Neuronal stem cell (in vitro differentiated cells): ENCODE data around the gene LRP1B.

ENCODE experiments used
- DNase-seq: peaks from one replicate; pipeline ENCODE4 v3.0.0-alpha.2; 2013; ENCODE audit warnings: low spot score
- H2AFZ ChIP-seq: one replicate; pipeline ENCODE4 v1.6.1; 2013; ENCODE audit warnings: mild to moderate bottlenecking, low read length, inconsistent platforms
- H2AK5ac ChIP-seq: 2 replicates; pipeline ENCODE4 v1.6.1; 2013; ENCODE audit warnings: low read depth, mild to moderate bottlenecking, inconsistent platforms, low read length, moderate library complexity, mixed read lengths
- H2BK120ac ChIP-seq: 2 replicates; pipeline ENCODE4 v1.6.1; 2013; ENCODE audit warnings: low read depth, mild to moderate bottlenecking, inconsistent platforms, low read length, moderate library complexity, mixed read lengths
- H2BK12ac ChIP-seq: one replicate; pipeline ENCODE4 v1.6.1; 2013; ENCODE audit warnings: low read length, inconsistent platforms
- H2BK15ac ChIP-seq: 2 replicates; pipeline ENCODE4 v1.6.1; 2013; ENCODE audit warnings: mild to moderate bottlenecking, low read length, inconsistent platforms, mixed read lengths
- H2BK5ac ChIP-seq: one replicate; pipeline ENCODE4 v1.6.1; 2013; ENCODE audit warnings: inconsistent platforms, mild to moderate bottlenecking, low read length, moderate library complexity
- H3K14ac ChIP-seq: one replicate; pipeline ENCODE4 v1.6.1; 2013; ENCODE audit warnings: low read length, inconsistent platforms
- H3K18ac ChIP-seq: 2 replicates; pipeline ENCODE4 v1.6.1; 2013; ENCODE audit warnings: low read length, inconsistent platforms
- H3K23ac ChIP-seq: 2 replicates; pipeline ENCODE4 v1.6.1; 2013; ENCODE audit warnings: low read depth, mild to moderate bottlenecking, mixed read lengths, low read length, inconsistent platforms; ENCODE audit not compliant: poor library complexity
- H3K27ac ChIP-seq: replicated peaks from 3 replicates; pipeline ENCODE4 v1.5.1; 2013; ENCODE audit warnings: low read length, inconsistent platforms
- H3K27me3 ChIP-seq, 3 experiments: 2 replicates each; pipeline ENCODE4 v1.6.1; 2013; ENCODE audit warnings: low read length in 3 of 3, mild to moderate bottlenecking in 2 of 3, inconsistent platforms in 1 of 3, low read depth in 1 of 3, mixed read lengths in 1 of 3, moderate library complexity in 1 of 3; ENCODE audit not compliant: control insufficient read depth in 3 of 3, insufficient read depth in 3 of 3
- H3K36me3 ChIP-seq, 2 donors: replicated peaks in 1 of 2; 2 replicates each; pipeline ENCODE4 v1.6.1; 2013; ENCODE audit warnings: low read length in 2 of 2; ENCODE audit not compliant: control insufficient read depth in 2 of 2, insufficient read depth in 2 of 2
- H3K4ac ChIP-seq: 2 replicates; pipeline ENCODE4 v1.6.1; 2013; ENCODE audit warnings: inconsistent platforms, mild to moderate bottlenecking, low read length, moderate library complexity
- H3K4me1 ChIP-seq, 2 donors: 1 replicate in 1 of 2; 2 replicates in 1 of 2; pipeline ENCODE4 v1.6.1; 2013; ENCODE audit warnings: low read length in 2 of 2, low read depth in 1 of 2; ENCODE audit not compliant: control insufficient read depth in 2 of 2, insufficient read depth in 1 of 2
- H3K4me2 ChIP-seq: one replicate; pipeline ENCODE4 v1.6.1; 2013; ENCODE audit warnings: mild to moderate bottlenecking, low read length, inconsistent platforms; ENCODE audit not compliant: insufficient read depth, poor library complexity, severe bottlenecking
- H3K4me3 ChIP-seq, 2 donors: 2 replicates each; pipeline ENCODE4 v1.5.1; 2013; ENCODE audit warnings: low read length in 2 of 2, mild to moderate bottlenecking in 2 of 2, inconsistent platforms in 1 of 2, moderate library complexity in 1 of 2
- H3K79me1 ChIP-seq: one replicate; pipeline ENCODE4 v1.6.1; 2013; ENCODE audit warnings: low read depth, mild to moderate bottlenecking, inconsistent platforms, low read length, moderate library complexity
- H3K9ac ChIP-seq: one replicate; pipeline ENCODE4 v1.6.1; 2013; ENCODE audit warnings: mild to moderate bottlenecking, low read depth, low read length, inconsistent platforms; ENCODE audit not compliant: poor library complexity
- H3K9me3 ChIP-seq, 2 donors: replicated peaks in 1 of 2; 2 replicates each; pipeline versions ENCODE3 to v1.6.1; 2013; ENCODE audit warnings: low read length in 2 of 2, mild to moderate bottlenecking in 2 of 2, inconsistent platforms in 1 of 2, low read depth in 1 of 2, mixed read lengths in 1 of 2, moderate library complexity in 1 of 2; ENCODE audit not compliant: control insufficient read depth in 2 of 2, insufficient read depth in 1 of 2
- H4K8ac ChIP-seq: one replicate; pipeline ENCODE4 v1.6.1; 2013; ENCODE audit warnings: low read depth, mild to moderate bottlenecking, inconsistent platforms, low read length, moderate library complexity
- H4K91ac ChIP-seq: one replicate; pipeline ENCODE4 v1.6.1; 2013; ENCODE audit warnings: low read length, low read depth, mild to moderate bottlenecking, inconsistent platforms; ENCODE audit not compliant: poor library complexity
- WGBS, 2 donors: extraction: QIAGEN DNeasy Blood & Tissue Kit; methylation state at CpG; one replicate each; pipeline ENCODE4 v1.1.7; 2013; ENCODE audit warnings: missing lambda C conversion rate in 2 of 2, mixed read lengths in 1 of 2; ENCODE audit not compliant: insufficient read length in 2 of 2, insufficient replicate concordance in 1 of 2; ENCODE audit errors: extremely low coverage in 2 of 2; 5-methylcytosine and 5-hydroxymethylcytosine counted together

The LRP1B gene

GRCh38 chr2:141728142-141728541 lies 402.7 kb downstream of the LRP1B start:
- no peaks in the 10 kb centered on the region for H3K79me1 ChIP-seq
- no peak overlapping the region for H3K4me3 ChIP-seq
- H2BK120ac ChIP-seq = no peak overlapping the region
- H3K27ac ChIP-seq = no peak overlapping the region
- H3K18ac ChIP-seq = no peak overlapping the region
- no peak overlapping the region for H3K4ac ChIP-seq
- H3K14ac ChIP-seq = no peak overlapping the region
- no peaks in the 10 kb centered on the region for H3K36me3 ChIP-seq
- H3K9ac ChIP-seq = no peak overlapping the region
- no peaks in the 10 kb centered on the region for H3K9me3 ChIP-seq
- H3K27me3 ChIP-seq = no peaks in the 10 kb centered on the region
- H2BK5ac ChIP-seq = no peak overlapping the region
- H3K4me1 ChIP-seq = peaks cover 0 to 10% of the 10 kb centered on the region in 2 donors
- peak overlapping the region; percentile 82 for H2AFZ ChIP-seq
- no peak overlapping the region for H3K23ac ChIP-seq
- H2BK12ac ChIP-seq = no peak overlapping the region
- H2BK15ac ChIP-seq = no peak overlapping the region
- H2AK5ac ChIP-seq = no peak overlapping the region
- no peak for DNase-seq
- no peak overlapping the region for H4K91ac ChIP-seq
- no peak overlapping the region for H4K8ac ChIP-seq
- H3K4me2 ChIP-seq = no peak overlapping the region
- WGBS, 2 donors = no CpG with 5 or more reads among the region's 3 CpGs

DNA sequence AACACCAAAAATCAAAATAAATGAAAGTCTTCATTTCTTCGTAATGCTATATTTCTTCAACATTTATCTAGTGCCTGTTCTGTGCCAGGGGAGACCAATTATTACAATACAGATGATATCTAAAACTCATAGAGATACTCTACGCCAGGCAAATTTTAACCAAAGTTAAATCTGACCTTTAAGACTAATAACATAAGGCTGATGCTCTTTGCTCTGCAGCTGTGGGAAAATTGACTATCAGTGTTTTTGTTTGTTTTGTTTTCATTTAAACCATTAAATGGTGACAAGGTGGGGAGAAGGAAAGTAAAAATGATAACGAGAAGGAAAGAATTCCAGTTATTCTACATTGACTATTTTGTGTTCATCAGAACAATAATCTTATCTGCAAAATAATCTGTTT lies 406.4 kb downstream of the LRP1B start:
- no peak overlapping the region for H4K8ac ChIP-seq
- no peak overlapping the region for H3K4me3 ChIP-seq
- no peak overlapping the region for H2BK12ac ChIP-seq
- H3K18ac ChIP-seq = no peak overlapping the region
- no peaks in the 10 kb centered on the region for H3K36me3 ChIP-seq
- H3K9me3 ChIP-seq = no peaks in the 10 kb centered on the region
- H3K14ac ChIP-seq = no peak overlapping the region
- H3K79me1 ChIP-seq = no peaks in the 10 kb centered on the region
- no peak overlapping the region for H2AK5ac ChIP-seq
- no peaks in the 10 kb centered on the region for H3K27me3 ChIP-seq
- no peak overlapping the region for H3K9ac ChIP-seq
- H2BK120ac ChIP-seq = no peak overlapping the region
- H4K91ac ChIP-seq = no peak overlapping the region
- H3K23ac ChIP-seq = no peak overlapping the region
- H2AFZ ChIP-seq = no peak overlapping the region
- H3K27ac ChIP-seq = no peak overlapping the region
- no peak overlapping the region for H2BK5ac ChIP-seq
- no peak overlapping the region for H3K4ac ChIP-seq
- WGBS, 2 donors = no CpG with 5 or more reads among the region's 3 CpGs
- H3K4me1 ChIP-seq = peaks cover 0 to 10% of the 10 kb centered on the region in 2 donors
- no peak overlapping the region for H3K4me2 ChIP-seq
- no peak overlapping the region for H2BK15ac ChIP-seq
- no peak for DNase-seq

- Histone ChIP-seq H3K18ac (no peak overlapping the region), H3K4ac (no peak overlapping the region), H3K9ac (no peak overlapping the region), H3K14ac (no peak overlapping the region), H3K9me3 (no peaks in the 10 kb centered on the region), H3K79me1 (no peaks in the 10 kb centered on the region), H2BK120ac (no peak overlapping the region), H3K4me3 (no peak overlapping the region), H3K4me2 (no peak overlapping the region), H4K91ac (no peak overlapping the region), H2BK15ac (no peak overlapping the region), H3K36me3 (no peaks in the 10 kb centered on the region), H2BK5ac (no peak overlapping the region), H2AFZ (no peak overlapping the region), H3K27ac (no peak overlapping the region), H4K8ac (no peak overlapping the region), H2AK5ac (no peak overlapping the region), H3K4me1 (peaks cover 0 to 10% of the 10 kb centered on the region in 2 donors), H3K27me3 (no peaks in the 10 kb centered on the region), H2BK12ac (no peak overlapping the region), H3K23ac (no peak overlapping the region)
- WGBS, 2 donors = no CpG with 5 or more reads among the region's 2 CpGs
- no peak for DNase-seq
Measured at GRCh38 chr2:141723814-141724213, 407.0 kb downstream of the LRP1B start.

DNA sequence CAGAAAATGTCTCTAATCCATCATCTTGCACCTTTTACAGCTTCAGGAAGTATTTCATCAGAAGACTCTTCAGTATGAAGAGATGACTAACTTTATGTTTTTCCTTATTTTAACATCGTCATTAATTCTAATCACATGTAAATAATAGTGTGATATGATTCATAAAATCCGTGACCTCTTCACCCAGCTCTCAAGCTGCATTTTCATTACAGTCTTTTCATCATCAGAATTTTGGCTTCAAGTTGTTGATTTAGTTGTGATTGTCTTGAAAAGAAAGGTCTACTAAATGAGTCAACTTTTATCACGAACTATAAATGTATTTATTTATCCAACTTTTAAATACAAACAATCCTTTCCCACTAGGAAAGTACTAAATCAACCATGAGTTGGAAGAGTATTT lies 410.3 kb downstream of the LRP1B start:
- no peak overlapping the region for H2AFZ ChIP-seq
- H3K23ac ChIP-seq = no peak overlapping the region
- H3K4ac ChIP-seq = no peak overlapping the region
- no peak overlapping the region for H2AK5ac ChIP-seq
- no peaks in the 10 kb centered on the region for H3K9me3 ChIP-seq
- no peaks in the 10 kb centered on the region for H3K27me3 ChIP-seq
- no peak overlapping the region for H4K8ac ChIP-seq
- WGBS, 2 donors = no CpG with 5 or more reads among the region's 3 CpGs
- no peak overlapping the region for H2BK5ac ChIP-seq
- no peak overlapping the region for H3K9ac ChIP-seq
- H3K18ac ChIP-seq = no peak overlapping the region
- H3K4me1 ChIP-seq = no peaks in the 10 kb centered on the region
- H3K27ac ChIP-seq = no peak overlapping the region
- no peak overlapping the region for H4K91ac ChIP-seq
- H3K4me3 ChIP-seq = no peak overlapping the region
- H3K36me3 ChIP-seq = no peaks in the 10 kb centered on the region
- H3K4me2 ChIP-seq = no peak overlapping the region
- H3K14ac ChIP-seq = no peak overlapping the region
- no peak for DNase-seq
- H2BK12ac ChIP-seq = no peak overlapping the region
- H2BK120ac ChIP-seq = no peak overlapping the region
- H3K79me1 ChIP-seq = peaks cover 1% of the 10 kb centered on the region
- H2BK15ac ChIP-seq = no peak overlapping the region
